CMK (cell line): ENCODE measurements around the gene KRT7.
"Not testable (repeated sequence)": the region's sequence is repeated elsewhere in the genome, so short reads cannot be mapped to it uniquely, and the experiment has no call there.

Source experiments
- DNase-seq: peaks from one replicate; pipeline ENCODE4 v3.0.0-alpha.2; 2010; ENCODE audit warnings: low read depth

KRT7 gene

GRCh38 chr12:52278575-52279421 lies 45.8 kb downstream of the KRT7 start:
- DNase-seq, result peak; percentile 37

- DNase-seq, result no peak
These were observed 46.6 kb downstream of the KRT7 start for GRCh38 chr12:52279422-52280318.

- DNase-seq, result no peak
These were observed 47.3 kb downstream of the KRT7 start for GRCh38 chr12:52280319-52280795.

- DNase-seq, result no peak
These were observed 47.9 kb downstream of the KRT7 start for GRCh38 chr12:52280796-52281560.

GRCh38 chr12:52284562-52285171 lies 51.6 kb downstream of the KRT7 start:
- DNase-seq, result no peak

- DNase-seq, result no peak
These were observed 52.2 kb downstream of the KRT7 start for GRCh38 chr12:52285172-52285745.

- DNase-seq, result no peak
These were observed 52.9 kb downstream of the KRT7 start for GRCh38 chr12:52285851-52286530.

- not testable (repeated sequence) for DNase-seq
These were observed 54.1 kb downstream of the KRT7 start for GRCh38 chr12:52286857-52287785.

GRCh38 chr12:52287816-52288805 lies 55.1 kb downstream of the KRT7 start:
- DNase-seq, result peak; percentile 8

GRCh38 chr12:52290483-52291134 lies 57.6 kb downstream of the KRT7 start:
- not testable (repeated sequence) for DNase-seq

GRCh38 chr12:52291267-52291935 lies 58.4 kb downstream of the KRT7 start, which contains the start of gene KRT81:
KRT81 (minus strand) TSS chr12:52291534; CDS start chr12:52291465, 69 bp downstream.
- DNase-seq, result no peak

GRCh38 chr12:52293926-52294325 lies 60.9 kb downstream of the KRT7 start:
- no peak for DNase-seq

- no peak for DNase-seq
These were observed 61.8 kb downstream of the KRT7 start for GRCh38 chr12:52294803-52295202.

GRCh38 chr12:52295663-52296062 lies 62.6 kb downstream of the KRT7 start:
- no peak for DNase-seq

GRCh38 chr12:52296572-52297215 lies 63.7 kb downstream of the KRT7 start:
- no peak for DNase-seq
